Measurements from ENCODE around the gene RPA3.
A peak's percentile ranks its signal among the peaks of the same experiment; 100 is the strongest.

The RPA3 gene

DNA sequence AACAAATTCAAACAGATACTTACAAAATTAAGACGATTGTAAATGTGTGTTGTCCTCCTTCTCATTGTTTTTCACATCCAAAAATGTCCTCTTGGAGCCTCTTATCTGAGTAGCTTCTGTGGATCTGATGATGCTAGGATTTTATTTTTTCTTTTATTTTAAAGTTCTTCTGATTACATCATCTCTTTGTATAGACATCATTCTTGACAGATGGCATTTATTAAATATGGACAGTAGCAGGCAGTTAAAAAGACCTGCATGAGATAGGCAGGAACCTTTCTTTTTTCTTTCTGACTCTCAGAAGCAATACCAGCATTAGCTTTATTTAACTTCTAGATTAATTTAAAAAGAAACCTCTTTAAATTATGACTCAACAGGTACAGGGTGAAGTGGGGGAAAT, at the start of gene RPA3:
Gene RPA3, minus strand, starts transcription at position 116 of the 400 bp plus-strand sequence. CDS start 78,189 bp downstream, outside the sequence.
- no peak within 1 kb of the TSS for H3K4me3 ChIP-seq (replicated peaks; ENCODE audit: low read depth, low read length)
- DNase-seq (ENCODE audit: extremely low read depth, low read depth), result no peak
- no peak for TF ChIP-seq CTCF (IDR thresholded peaks at IDR 0.05; ENCODE audit: low read depth, low read length, missing control alignments)

GRCh38 chr7:7766671-7767070, 48.3 kb upstream of the RPA3 start:
- H3K4me3 ChIP-seq (replicated peaks; ENCODE audit: low read depth, low read length), result no peak overlapping the region
- TF ChIP-seq CTCF (IDR thresholded peaks at IDR 0.05; ENCODE audit: low read depth, low read length, missing control alignments), result no peak
- no peak for DNase-seq (ENCODE audit: extremely low read depth, low read depth)

GRCh38 chr7:7765422-7765821, 47.0 kb upstream of the RPA3 start:
- no peak for TF ChIP-seq CTCF (IDR thresholded peaks at IDR 0.05; ENCODE audit: low read depth, low read length, missing control alignments)
- no peak for DNase-seq (ENCODE audit: extremely low read depth, low read depth)
- H3K4me3 ChIP-seq (replicated peaks; ENCODE audit: low read depth, low read length), result no peak overlapping the region

- H3K4me3 ChIP-seq (replicated peaks; ENCODE audit: low read depth, low read length), result no peak overlapping the region
- TF ChIP-seq CTCF (IDR thresholded peaks at IDR 0.05; ENCODE audit: low read depth, low read length, missing control alignments), result no peak
- no peak for DNase-seq (ENCODE audit: extremely low read depth, low read depth)
Measured at GRCh38 chr7:7764520-7765396, 46.4 kb upstream of the RPA3 start.

DNA sequence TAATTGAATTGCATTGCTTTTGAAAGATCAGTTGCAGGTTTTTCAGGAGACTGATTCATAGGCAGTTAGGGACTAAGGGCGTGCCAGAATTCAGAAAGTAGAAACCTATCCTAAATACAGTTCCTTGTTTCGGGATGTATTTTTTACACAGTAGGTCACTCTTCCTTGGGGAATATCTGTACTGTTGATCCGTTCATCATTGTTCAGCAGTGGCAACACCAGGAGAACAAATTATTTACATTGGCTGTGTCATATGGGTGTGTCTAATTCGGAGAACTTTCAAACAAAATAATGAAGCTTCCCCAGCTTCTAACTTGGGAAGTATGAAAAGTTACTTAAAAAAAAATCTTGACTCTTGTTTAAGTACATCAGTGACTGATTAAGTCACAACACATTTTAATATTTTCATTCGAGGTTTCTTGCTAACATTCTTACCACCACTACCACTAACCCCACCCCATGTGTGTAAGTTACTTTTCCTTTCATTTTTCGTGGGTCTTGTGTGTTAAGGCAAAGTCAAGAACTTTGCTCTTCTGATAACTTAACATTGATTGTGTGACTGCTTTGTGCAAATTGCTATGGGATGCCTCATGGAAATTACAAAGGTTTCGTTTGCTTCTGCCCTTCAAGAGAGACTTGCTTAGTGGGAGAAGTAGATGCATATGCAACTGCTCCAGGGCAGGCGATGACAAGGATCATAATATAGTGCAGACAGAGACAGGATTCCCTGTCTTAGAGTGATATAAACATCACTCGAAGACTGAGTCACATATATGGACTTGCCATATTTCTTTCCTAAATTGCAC, 43.8 kb upstream of the RPA3 start:
- no peak overlapping the region for H3K4me3 ChIP-seq (replicated peaks; ENCODE audit: low read depth, low read length)
- no peak for TF ChIP-seq CTCF (IDR thresholded peaks at IDR 0.05; ENCODE audit: low read depth, low read length, missing control alignments)

GRCh38 chr7:7761340-7761973, 43.0 kb upstream of the RPA3 start:
- TF ChIP-seq CTCF (IDR thresholded peaks at IDR 0.05; ENCODE audit: low read depth, low read length, missing control alignments), result peak; percentile 11
- peak; percentile 35 for DNase-seq (ENCODE audit: extremely low read depth, low read depth)
- no peak overlapping the region for H3K4me3 ChIP-seq (replicated peaks; ENCODE audit: low read depth, low read length)

More for the DNA sequence above, 43.8 kb upstream of the RPA3 start:
- no peak for DNase-seq (ENCODE audit: extremely low read depth, low read depth)

All from HFF-Myc (cell line).